ENCODE results near the gene TRPV2.
A peak's percentile ranks its signal among the peaks of the same experiment; 100 is the strongest.
"Not testable (repeated sequence)": the region's sequence is repeated elsewhere in the genome, so short reads cannot be mapped to it uniquely, and the experiment has no call there.

The TRPV2 gene

GRCh38 chr17:16438557-16439302 lies 23.4 kb downstream of the TRPV2 start:
- DNase-seq = peak; percentile 97

- no peak for DNase-seq
Measured at GRCh38 chr17:16439303-16439791, 24.0 kb downstream of the TRPV2 start.

GRCh38 chr17:16439811-16440351 lies 24.5 kb downstream of the TRPV2 start:
- DNase-seq = no peak

- not testable (repeated sequence) for DNase-seq
Measured at GRCh38 chr17:16440354-16440753, 25.0 kb downstream of the TRPV2 start.

- DNase-seq = no peak
Measured at GRCh38 chr17:16440901-16441629, 25.7 kb downstream of the TRPV2 start.

GRCh38 chr17:16442141-16442540 lies 26.8 kb downstream of the TRPV2 start:
- no peak for DNase-seq

- DNase-seq = no peak
Measured at GRCh38 chr17:16442594-16443510, 27.5 kb downstream of the TRPV2 start.

- DNase-seq = no peak
Measured at GRCh38 chr17:16443511-16444257, 28.3 kb downstream of the TRPV2 start.

- DNase-seq = no peak
Measured at GRCh38 chr17:16444258-16444886, 29.0 kb downstream of the TRPV2 start.

GRCh38 chr17:16446338-16446983 lies 31.1 kb downstream of the TRPV2 start:
- DNase-seq = no peak

- DNase-seq = no peak
Measured at GRCh38 chr17:16447676-16448075, 32.3 kb downstream of the TRPV2 start.

GRCh38 chr17:16448490-16448889 lies 33.1 kb downstream of the TRPV2 start:
- no peak for DNase-seq

- DNase-seq = no peak
Measured at GRCh38 chr17:16449121-16449570, 33.8 kb downstream of the TRPV2 start.

- DNase-seq = no peak
Measured at GRCh38 chr17:16450028-16450427, 34.7 kb downstream of the TRPV2 start.

GRCh38 chr17:16452268-16452667 lies 36.9 kb downstream of the TRPV2 start:
- not testable (repeated sequence) for DNase-seq

- no peak for DNase-seq
Measured at GRCh38 chr17:16453493-16453851, 38.1 kb downstream of the TRPV2 start.

GRCh38 chr17:16455997-16456741 lies 40.8 kb downstream of the TRPV2 start:
- no peak for DNase-seq

- DNase-seq = no peak
Measured at GRCh38 chr17:16456742-16457316, 41.5 kb downstream of the TRPV2 start.

GRCh38 chr17:16459271-16459670 lies 43.9 kb downstream of the TRPV2 start:
- no peak for DNase-seq

All from activated CD4-positive, alpha-beta T cell treated with anti-CD3 and anti-CD28 coated beads for 48 hours (primary cell).